ENCODE results near the gene INTS11. TPM values are rescaled to one million over a fixed set of nuclear protein-coding genes. Genes with fewer than 3 reads are reported as not detected.
A peak's percentile ranks its signal among the peaks of the same experiment; 100 is the strongest.
"Not testable (repeated sequence)": the region's sequence is repeated elsewhere in the genome, so short reads cannot be mapped to it uniquely, and the experiment has no call there.

INTS11 gene
- total RNA-seq, 1 experiment from 2014 or later: 142 TPM

GRCh38 chr1:1331068-1331965 lies 6.9 kb upstream of the INTS11 start, which contains the start of gene TAS1R3:
Gene TAS1R3, plus strand, starts transcription at chr1:1331280. Its CDS starts 66 bp downstream, at chr1:1331346.
- DNase-seq (ENCODE audit: low read depth): no peak

DNA sequence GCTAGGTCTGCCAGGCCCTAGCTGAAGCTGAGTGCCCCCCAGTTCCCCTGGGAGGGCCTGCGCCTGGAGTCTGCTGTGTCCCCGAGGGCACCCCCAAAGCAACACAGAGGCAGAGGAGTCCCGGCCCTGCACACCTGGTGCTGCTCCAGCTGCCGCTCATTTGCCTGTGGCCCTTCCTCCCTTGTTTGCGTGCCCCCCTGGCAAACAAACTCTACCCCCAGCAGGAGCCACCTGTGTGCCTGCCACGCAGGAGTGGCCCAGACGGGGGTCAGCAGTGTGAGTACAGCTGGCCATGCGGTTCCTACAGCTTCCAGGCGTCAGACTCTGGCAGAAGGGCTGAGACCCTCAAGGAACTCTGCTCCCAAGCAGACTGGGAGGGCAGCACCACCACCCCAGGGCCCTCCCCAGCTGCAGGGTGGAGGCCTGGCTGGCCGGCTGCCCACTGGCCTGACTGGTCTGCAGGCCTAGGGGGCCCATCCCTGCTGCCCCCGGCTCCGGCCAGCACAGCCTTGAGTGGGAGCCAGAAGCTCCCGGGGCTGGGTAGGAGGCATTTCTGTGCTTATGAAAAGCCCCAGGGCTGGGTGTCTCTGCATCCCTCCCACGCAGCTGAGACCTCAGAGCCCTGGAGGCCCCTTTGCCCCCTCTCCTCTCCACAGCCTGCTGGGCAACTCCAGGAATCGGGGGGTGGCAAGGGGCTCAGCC lies 6.1 kb upstream of the INTS11 start:
- no peak for DNase-seq (ENCODE audit: low read depth)

DNA sequence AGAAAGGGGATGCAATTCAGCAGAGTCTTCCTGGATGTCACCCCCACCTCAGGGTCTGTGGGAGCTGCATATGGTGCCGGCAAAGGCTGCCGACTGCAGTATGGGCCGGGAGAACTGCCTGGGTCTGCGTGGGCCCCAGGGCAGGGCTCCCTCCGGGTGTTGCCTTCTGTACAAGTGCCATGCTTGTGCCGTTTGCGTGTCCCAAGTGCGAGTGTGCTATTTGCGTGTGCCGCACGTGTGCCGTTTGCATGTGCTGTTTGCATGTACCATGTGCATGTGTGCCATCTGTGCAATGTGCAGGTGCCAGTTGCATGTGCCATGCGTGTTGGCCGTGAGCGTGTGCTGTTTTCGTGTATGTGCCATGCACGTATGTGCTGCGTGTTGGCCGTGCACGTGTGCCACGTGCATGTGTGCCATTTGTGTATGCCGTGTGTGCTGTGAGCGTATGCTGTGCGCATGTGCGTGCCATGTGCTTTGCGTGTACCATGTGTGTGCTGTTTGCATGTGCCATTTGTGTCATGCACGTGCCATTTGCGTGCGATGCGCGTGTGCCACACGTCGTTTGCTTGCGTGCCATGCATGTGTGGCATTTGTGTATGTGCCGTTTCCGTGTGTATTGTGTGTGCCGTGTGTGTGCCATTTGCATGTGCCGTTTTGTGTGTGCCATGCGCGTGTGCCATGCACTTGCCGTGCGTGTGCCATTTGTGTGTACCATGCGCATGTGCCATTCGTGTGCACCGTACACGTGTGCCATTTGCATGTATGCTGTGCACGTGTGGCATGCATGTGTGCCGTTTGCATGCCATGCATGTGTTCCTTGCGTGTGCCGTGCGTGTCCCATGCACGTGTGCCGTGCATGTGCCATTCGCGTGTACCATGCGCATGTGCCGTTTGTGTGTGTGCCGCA lies 5.1 kb upstream of the INTS11 start:
- no peak for DNase-seq (ENCODE audit: low read depth)

GRCh38 chr1:1328254-1328653 lies 3.8 kb upstream of the INTS11 start:
- DNase-seq (ENCODE audit: low read depth): no peak

DNA sequence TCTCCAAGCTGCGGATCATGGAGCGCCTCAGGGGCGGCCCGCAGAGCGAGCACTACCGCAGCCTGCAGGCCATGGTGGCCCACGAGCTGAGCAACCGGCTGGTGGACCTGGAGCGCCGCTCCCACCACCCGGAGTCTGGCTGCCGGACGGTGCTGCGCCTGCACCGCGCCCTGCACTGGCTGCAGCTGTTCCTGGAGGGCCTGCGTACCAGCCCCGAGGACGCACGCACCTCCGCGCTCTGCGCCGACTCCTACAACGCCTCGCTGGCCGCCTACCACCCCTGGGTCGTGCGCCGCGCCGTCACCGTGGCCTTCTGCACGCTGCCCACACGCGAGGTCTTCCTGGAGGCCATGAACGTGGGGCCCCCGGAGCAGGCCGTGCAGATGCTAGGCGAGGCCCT lies 2.8 kb upstream of the INTS11 start:
- no peak for DNase-seq (ENCODE audit: low read depth)

GRCh38 chr1:1326075-1326605 lies 1.7 kb upstream of the INTS11 start:
- DNase-seq (ENCODE audit: low read depth): no peak

- DNase-seq (ENCODE audit: low read depth): no peak
Observed at GRCh38 chr1:1325288-1326074, 1.0 kb upstream of the INTS11 start.

GRCh38 chr1:1324084-1324523 lies 356 bp downstream of the INTS11 start:
- no peak for DNase-seq (ENCODE audit: low read depth)

GRCh38 chr1:1322952-1323351 lies 1.5 kb downstream of the INTS11 start:
- no peak for DNase-seq (ENCODE audit: low read depth)

DNA sequence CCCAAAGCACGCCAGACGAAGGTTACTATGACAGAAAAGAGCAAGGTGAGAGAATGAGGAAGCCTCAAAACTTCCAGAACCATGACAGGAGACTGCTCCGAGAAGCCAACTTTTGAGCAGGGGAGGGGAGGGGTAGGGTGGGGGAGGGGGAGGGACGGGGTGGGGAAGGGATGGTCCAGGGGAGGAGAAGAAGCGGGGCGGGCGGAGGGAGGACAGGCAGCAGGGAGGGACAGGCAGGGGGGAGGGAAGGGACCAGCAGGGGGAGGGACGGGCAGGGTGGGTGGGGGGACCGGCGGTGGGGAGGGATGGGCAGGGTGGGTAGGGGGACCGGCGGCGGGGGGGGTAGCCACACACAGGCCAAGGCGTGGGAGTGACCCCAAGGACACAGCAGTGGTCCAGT lies 2.0 kb downstream of the INTS11 start:
- no peak for DNase-seq (ENCODE audit: low read depth)

- no peak for DNase-seq (ENCODE audit: low read depth)
Observed at GRCh38 chr1:1321477-1321876, 3.0 kb downstream of the INTS11 start.

- DNase-seq (ENCODE audit: low read depth): no peak
Observed at GRCh38 chr1:1320666-1321448, 3.6 kb downstream of the INTS11 start.

DNA sequence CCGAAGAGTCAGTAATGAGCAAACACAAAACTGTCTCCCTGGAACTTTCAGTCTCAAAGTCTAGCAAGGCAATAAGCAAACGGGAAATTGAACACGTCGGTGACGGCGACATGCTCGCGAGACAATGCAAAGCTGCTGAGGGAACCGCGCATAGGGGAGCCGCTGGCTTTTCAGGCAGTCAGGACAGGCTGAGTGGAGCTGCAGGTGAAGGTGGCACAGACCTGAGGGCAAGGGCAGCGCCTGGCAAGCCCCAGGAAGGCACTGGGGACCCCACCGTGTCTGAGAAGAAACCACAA lies 4.9 kb downstream of the INTS11 start:
- DNase-seq (ENCODE audit: low read depth): no peak

DNA sequence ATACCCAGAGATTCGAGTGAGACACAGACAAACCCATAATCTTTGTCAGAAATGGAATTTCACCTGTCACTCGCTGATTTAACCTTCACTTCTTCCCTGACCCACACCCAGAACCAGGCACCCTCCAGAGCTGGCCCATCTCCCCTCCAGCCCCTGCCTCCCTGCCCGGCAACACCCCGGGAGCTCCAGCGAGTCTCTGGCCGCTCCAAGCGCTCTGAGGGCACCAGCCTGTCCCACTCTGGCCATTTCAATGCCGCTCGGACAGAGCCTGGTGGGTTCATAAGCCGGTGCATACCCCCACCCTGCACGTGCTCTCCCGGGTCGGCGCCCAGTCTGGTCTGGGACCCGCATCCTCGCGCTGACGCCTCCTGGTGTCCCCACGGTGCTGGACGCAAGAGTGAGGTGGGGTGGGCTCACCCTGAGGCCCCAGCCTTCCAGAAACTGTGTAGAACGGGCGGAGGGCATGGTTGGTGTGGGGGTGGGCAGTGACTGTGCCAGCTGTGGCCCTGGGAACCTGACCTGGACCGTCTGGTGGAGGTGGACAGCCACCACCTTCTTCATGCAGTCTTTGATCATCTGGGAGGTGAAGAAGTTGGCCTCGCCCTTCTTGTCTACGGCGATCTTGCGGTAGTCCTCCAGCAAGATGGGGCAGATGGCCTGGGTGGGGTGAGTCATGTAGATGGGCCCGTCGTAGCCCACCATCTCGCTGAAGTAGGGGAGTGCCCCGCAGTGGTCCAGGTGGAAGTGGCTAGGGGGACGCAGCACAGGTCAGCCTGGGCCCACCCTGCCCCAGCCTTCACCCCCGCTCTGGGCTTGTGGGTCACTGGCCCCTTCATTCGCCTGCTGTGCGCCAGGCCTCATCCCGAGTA lies 5.4 kb downstream of the INTS11 start:
- DNase-seq (ENCODE audit: low read depth): no peak

GRCh38 chr1:1318131-1318652 lies 6.3 kb downstream of the INTS11 start:
- DNase-seq (ENCODE audit: low read depth): peak; percentile 95

- no peak for DNase-seq (ENCODE audit: low read depth)
Observed at GRCh38 chr1:1317420-1317819, 7.0 kb downstream of the INTS11 start.

DNA sequence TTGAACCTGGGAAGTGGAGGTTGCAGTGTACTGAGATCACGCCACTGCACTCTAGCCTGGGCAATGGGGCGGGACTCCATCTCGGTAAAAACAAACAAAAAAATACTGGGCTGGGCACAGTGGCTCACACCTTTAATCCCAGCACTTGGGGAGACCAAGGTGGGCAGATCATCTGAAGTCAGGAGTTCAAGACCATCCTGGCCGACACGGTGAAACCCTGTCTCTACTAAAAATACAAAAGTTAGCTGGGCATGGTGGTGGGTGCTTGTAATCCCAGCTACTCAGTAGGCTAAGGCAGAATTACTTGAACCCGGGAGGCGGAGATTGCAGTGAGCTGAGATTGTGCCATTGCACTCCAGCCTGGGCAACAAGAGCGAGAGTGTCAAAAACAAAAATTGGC lies 8.3 kb downstream of the INTS11 start:
- not testable (repeated sequence) for DNase-seq (ENCODE audit: low read depth)

- no peak for DNase-seq (ENCODE audit: low read depth)
Observed at GRCh38 chr1:1315435-1315954, 9.0 kb downstream of the INTS11 start.
